ENCODE measurements around the gene ISY1.
A peak's percentile ranks its signal among the peaks of the same experiment; 100 is the strongest.
"Not testable (repeated sequence)": the region's sequence is repeated elsewhere in the genome, so short reads cannot be mapped to it uniquely, and the experiment has no call there.

The ISY1 gene

GRCh38 chr3:129162729-129163579, 2.1 kb upstream of the ISY1 start:
- H3K27me3 ChIP-seq (ENCODE audit: insufficient read depth, low read depth, severe bottlenecking), result no peaks in the 10 kb centered on the region
- H3K36me3 ChIP-seq, result peaks cover 31% of the 10 kb centered on the region
- peak; percentile 82 for DNase-seq
- TF ChIP-seq CTCF (IDR thresholded peaks at IDR 0.05; ENCODE audit: low read depth, low read length), result peak; percentile 67
- no peaks in the 10 kb centered on the region for H3K9me3 ChIP-seq (ENCODE audit: severe bottlenecking)
- H3K27ac ChIP-seq, result peak overlapping the region; percentile 99
- H3K4me3 ChIP-seq (ENCODE audit: low read depth, low read length), result peak overlapping the region; percentile 95

GRCh38 chr3:129161860-129162271, 1.0 kb upstream of the ISY1 start:
- Histone ChIP-seq H3K27ac (peak overlapping the region; percentile 99), H3K9me3 (ENCODE audit: severe bottlenecking) (no peaks in the 10 kb centered on the region), H3K36me3 (peaks cover 29% of the 10 kb centered on the region), H3K27me3 (ENCODE audit: insufficient read depth, low read depth, severe bottlenecking) (no peaks in the 10 kb centered on the region), H3K4me3 (ENCODE audit: low read depth, low read length) (peak overlapping the region; percentile 95)
- DNase-seq, result no peak
- no peak for TF ChIP-seq CTCF (IDR thresholded peaks at IDR 0.05; ENCODE audit: low read depth, low read length)

- H3K27me3 ChIP-seq (ENCODE audit: insufficient read depth, low read depth, severe bottlenecking), result no peaks in the 10 kb centered on the region
- no peaks in the 10 kb centered on the region for H3K9me3 ChIP-seq (ENCODE audit: severe bottlenecking)
- H3K4me3 ChIP-seq (ENCODE audit: low read depth, low read length), result no peak overlapping the region
- no peak for DNase-seq
- H3K27ac ChIP-seq, result no peak overlapping the region
- no peak for TF ChIP-seq CTCF (IDR thresholded peaks at IDR 0.05; ENCODE audit: low read depth, low read length)
- peaks cover 39% of the 10 kb centered on the region for H3K36me3 ChIP-seq
These were observed 16.1 kb downstream of the ISY1 start for GRCh38 chr3:129144786-129145185.

GRCh38 chr3:129141011-129141410, 19.9 kb downstream of the ISY1 start:
- H3K36me3 ChIP-seq, result peaks cover 39% of the 10 kb centered on the region
- not testable (repeated sequence) for DNase-seq; H3K4me3 ChIP-seq (ENCODE audit: low read depth, low read length); H3K27ac ChIP-seq; H3K27me3 ChIP-seq (ENCODE audit: insufficient read depth, low read depth, severe bottlenecking); H3K9me3 ChIP-seq (ENCODE audit: severe bottlenecking)

GRCh38 chr3:129139911-129140310, 21.0 kb downstream of the ISY1 start:
- Histone ChIP-seq H3K4me3 (ENCODE audit: low read depth, low read length) (no peak overlapping the region), H3K9me3 (ENCODE audit: severe bottlenecking) (no peaks in the 10 kb centered on the region), H3K36me3 (peaks cover 37% of the 10 kb centered on the region), H3K27ac (no peak overlapping the region), H3K27me3 (ENCODE audit: insufficient read depth, low read depth, severe bottlenecking) (no peaks in the 10 kb centered on the region)
- DNase-seq, result no peak
- no peak for TF ChIP-seq CTCF (IDR thresholded peaks at IDR 0.05; ENCODE audit: low read depth, low read length)

- not testable (repeated sequence) for DNase-seq; H3K27me3 ChIP-seq (ENCODE audit: insufficient read depth, low read depth, severe bottlenecking); H3K27ac ChIP-seq; H3K9me3 ChIP-seq (ENCODE audit: severe bottlenecking); H3K4me3 ChIP-seq (ENCODE audit: low read depth, low read length)
- H3K36me3 ChIP-seq, result peaks cover 65% of the 10 kb centered on the region
These were observed 24.6 kb downstream of the ISY1 start for GRCh38 chr3:129136275-129136674.
